ENCODE data around the gene PTPN13. TPM values are rescaled to one million over a fixed set of nuclear protein-coding genes. Genes with fewer than 3 reads are reported as not detected.

The PTPN13 gene
- total RNA-seq, 1 donor from 2014 or later = 38.9 TPM

DNA sequence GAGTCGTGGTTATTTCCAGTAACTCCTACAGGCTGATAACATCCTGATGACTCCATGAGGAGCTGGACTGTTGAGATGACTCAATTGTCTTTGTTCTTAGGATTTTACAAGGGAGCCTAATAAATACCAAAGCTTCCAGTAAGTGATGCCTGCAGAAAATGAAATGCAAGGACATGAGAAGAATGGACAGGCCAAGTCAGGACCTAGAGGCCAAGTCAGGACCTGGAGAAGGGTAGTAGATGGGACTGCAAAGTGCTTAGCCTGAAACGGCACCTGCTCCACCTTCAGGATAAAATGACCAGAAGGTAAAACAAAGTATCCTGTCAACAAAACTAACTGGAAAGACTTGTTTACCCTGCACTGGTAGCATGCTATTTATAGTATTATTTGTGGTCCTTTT is 261.5 kb downstream of the PTPN13 start:
- no peak overlapping the region for H3K4me3 Mint-ChIP-seq (ENCODE audit: unreplicated experiment)
- TF ChIP-seq, protein P1, sequence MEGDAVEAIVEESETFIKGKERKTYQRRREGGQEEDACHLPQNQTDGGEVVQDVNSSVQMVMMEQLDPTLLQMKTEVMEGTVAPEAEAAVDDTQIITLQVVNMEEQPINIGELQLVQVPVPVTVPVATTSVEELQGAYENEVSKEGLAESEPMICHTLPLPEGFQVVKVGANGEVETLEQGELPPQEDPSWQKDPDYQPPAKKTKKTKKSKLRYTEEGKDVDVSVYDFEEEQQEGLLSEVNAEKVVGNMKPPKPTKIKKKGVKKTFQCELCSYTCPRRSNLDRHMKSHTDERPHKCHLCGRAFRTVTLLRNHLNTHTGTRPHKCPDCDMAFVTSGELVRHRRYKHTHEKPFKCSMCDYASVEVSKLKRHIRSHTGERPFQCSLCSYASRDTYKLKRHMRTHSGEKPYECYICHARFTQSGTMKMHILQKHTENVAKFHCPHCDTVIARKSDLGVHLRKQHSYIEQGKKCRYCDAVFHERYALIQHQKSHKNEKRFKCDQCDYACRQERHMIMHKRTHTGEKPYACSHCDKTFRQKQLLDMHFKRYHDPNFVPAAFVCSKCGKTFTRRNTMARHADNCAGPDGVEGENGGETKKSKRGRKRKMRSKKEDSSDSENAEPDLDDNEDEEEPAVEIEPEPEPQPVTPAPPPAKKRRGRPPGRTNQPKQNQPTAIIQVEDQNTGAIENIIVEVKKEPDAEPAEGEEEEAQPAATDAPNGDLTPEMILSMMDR (IDR thresholded peaks at IDR 0.05) = no peak
- H3K27me3 Mint-ChIP-seq (ENCODE audit: low read depth) = no peaks in the 10 kb centered on the region
- DNase-seq (ENCODE audit: low spot score) = no peak
- no peaks in the 10 kb centered on the region for H3K9me3 Mint-ChIP-seq (ENCODE audit: low read depth)
- peaks cover 4% of the 10 kb centered on the region for H3K4me1 Mint-ChIP-seq (ENCODE audit: low read depth)
- H3K36me3 Mint-ChIP-seq (ENCODE audit: low read depth) = no peaks in the 10 kb centered on the region
- no peak overlapping the region for H3K27ac Mint-ChIP-seq (ENCODE audit: unreplicated experiment)

DNA sequence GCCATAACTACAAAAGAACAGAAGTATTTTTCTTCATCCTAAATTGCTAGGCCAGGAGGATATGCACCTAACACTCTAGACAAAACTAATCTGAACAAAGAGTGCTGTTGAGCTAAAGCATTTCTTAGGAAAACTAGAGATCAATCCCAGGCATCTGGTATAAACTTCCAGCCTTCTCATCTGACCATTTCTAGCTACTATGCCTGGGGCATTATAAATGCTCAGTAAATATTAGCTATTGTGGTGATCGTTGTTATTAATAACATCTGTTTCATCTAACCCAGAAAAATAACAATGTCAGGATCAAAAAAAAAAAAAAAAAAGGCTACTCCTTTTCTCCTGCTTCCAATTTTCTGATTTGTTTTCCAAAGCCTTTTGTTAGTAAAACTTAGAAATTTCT is 262.8 kb downstream of the PTPN13 start:
- no peaks in the 10 kb centered on the region for H3K27me3 Mint-ChIP-seq (ENCODE audit: low read depth)
- no peak for DNase-seq (ENCODE audit: low spot score)
- peaks cover 4% of the 10 kb centered on the region for H3K4me1 Mint-ChIP-seq (ENCODE audit: low read depth)
- TF ChIP-seq, protein P1 (IDR thresholded peaks at IDR 0.05) = no peak
- no peak overlapping the region for H3K27ac Mint-ChIP-seq (ENCODE audit: unreplicated experiment)
- H3K4me3 Mint-ChIP-seq (ENCODE audit: unreplicated experiment) = no peak overlapping the region
- H3K9me3 Mint-ChIP-seq (ENCODE audit: low read depth) = no peaks in the 10 kb centered on the region
- H3K36me3 Mint-ChIP-seq (ENCODE audit: low read depth) = no peaks in the 10 kb centered on the region

DNA sequence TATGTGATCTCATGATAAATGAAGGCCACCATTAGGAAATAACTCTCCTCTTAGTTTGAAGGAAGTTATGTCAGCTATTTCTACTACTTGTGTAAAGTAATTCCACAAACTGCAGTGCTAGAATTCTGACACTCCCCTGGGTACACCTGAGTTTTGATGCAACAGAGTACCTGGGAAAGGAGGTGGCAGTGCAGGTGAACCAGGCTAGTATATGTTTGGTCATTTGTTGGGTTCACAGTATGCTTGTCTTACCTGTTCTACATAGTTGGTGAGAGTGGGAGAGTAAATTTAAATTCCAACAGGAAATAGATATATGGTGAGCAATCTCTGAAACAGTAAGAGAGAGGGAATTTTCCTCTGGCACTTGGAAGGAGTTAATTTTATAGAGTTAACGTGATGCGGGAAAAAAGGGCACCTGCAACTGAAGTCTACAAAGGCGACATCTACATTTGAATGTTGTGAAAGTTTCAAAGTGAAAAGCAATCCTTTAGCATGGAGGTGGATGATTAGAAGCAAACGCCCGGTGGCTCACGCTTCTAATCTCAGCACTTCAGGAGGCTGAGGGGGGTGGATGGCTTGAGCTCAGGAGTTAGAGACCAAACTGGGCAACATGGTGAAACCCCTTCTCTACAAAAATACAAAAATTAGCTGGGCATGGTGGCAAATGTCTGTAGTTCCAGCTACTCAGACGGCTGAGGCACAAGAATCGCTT is 263.4 kb downstream of the PTPN13 start:
- Mint-ChIP-seq H3K9me3 (ENCODE audit: low read depth) (no peaks in the 10 kb centered on the region), H3K4me1 (ENCODE audit: low read depth) (peaks cover 4% of the 10 kb centered on the region), H3K4me3 (ENCODE audit: unreplicated experiment) (no peak overlapping the region), H3K27ac (ENCODE audit: unreplicated experiment) (no peak overlapping the region), H3K36me3 (ENCODE audit: low read depth) (no peaks in the 10 kb centered on the region), H3K27me3 (ENCODE audit: low read depth) (no peaks in the 10 kb centered on the region)
- TF ChIP-seq, protein P1 (IDR thresholded peaks at IDR 0.05) = no peak
- DNase-seq (ENCODE audit: low spot score) = no peak

Other genes with a start within 250 kb of the PTPN13 start
- gene MAPK10, start 234.3 kb upstream of the PTPN13 start, total RNA-seq = 14.1 to 75.6 TPM (median 14.4 TPM) in 3 replicates